Upper lobe of left lung (tissue), 6 donors: Measurements from ENCODE around the gene IFIT1B. TPM values are rescaled to one million over a fixed set of nuclear protein-coding genes. Genes with fewer than 3 reads are reported as not detected.
A peak's percentile ranks its signal among the peaks of the same experiment; 100 is the strongest.
"Not testable (repeated sequence)": the region's sequence is repeated elsewhere in the genome, so short reads cannot be mapped to it uniquely, and the experiment has no call there.

ENCODE experiments used
- ATAC-seq, 2 donors: fragments of 200-7000 bp; cut with Tn5 transposase; one replicate each; pipeline ENCODE4 v1.9.1; 2022; ENCODE audit warnings: mild to moderate bottlenecking in 2 of 2, moderate library complexity in 2 of 2; ENCODE audit not compliant: low FRiP score in 2 of 2
- DNase-seq, 2 donors: peaks; one replicate each; pipeline ENCODE4 v3.0.0-alpha.2; 2019 to 2020
- H3K27ac ChIP-seq, 4 donors: fragments of 200-600 bp; sonication (generic); one replicate each; pipeline ENCODE4 v1.5.1; 2016 to 2019
- H3K27me3 ChIP-seq, 4 donors: fragments of 200-600 bp; sonication (generic); one replicate each; pipeline ENCODE4 v1.5.1; 2017 to 2019
- H3K36me3 ChIP-seq, 4 donors: fragments of 200-600 bp; sonication (generic); one replicate each; pipeline ENCODE4 v1.5.1; 2016 to 2019
- H3K4me1 ChIP-seq, 4 donors: fragments of 200-600 bp; sonication (generic); one replicate each; pipeline ENCODE4 v1.5.1; 2018 to 2019
- H3K4me3 ChIP-seq, 4 donors: fragments of 200-600 bp; sonication (generic); one replicate each; pipeline ENCODE4 v1.5.1; 2017 to 2019; ENCODE audit warnings: mild to moderate bottlenecking in 2 of 4, moderate library complexity in 1 of 4
- H3K9me3 ChIP-seq, 4 donors: fragments of 200-600 bp; sonication (generic); one replicate each; pipeline ENCODE4 v1.5.1; 2018 to 2019
- CTCF ChIP-seq, 6 experiments: fragments of 450-650 bp in 4 of 6; fragments of 200-600 bp in 2 of 6; sonication (generic) in 2 of 6; IDR thresholded peaks; one replicate each; pipeline ENCODE4 v1.5.1; 2016 to 2019; ENCODE audit warnings: antibody characterized with exemption in 6 of 6
- EP300 ChIP-seq, 4 donors: sonication (generic); formaldehyde crosslinking; IDR thresholded peaks; one replicate each; pipeline ENCODE4 v1.5.1; 2017; ENCODE audit warnings: antibody characterized with exemption in 4 of 4, control low read depth in 2 of 4
- POLR2A ChIP-seq, 4 donors: fragments of 450-650 bp; IDR thresholded peaks; one replicate each; pipeline ENCODE4 v1.5.1; 2016 to 2017; ENCODE audit warnings: antibody characterized with exemption in 4 of 4, mild to moderate bottlenecking in 2 of 4
- POLR2AphosphoS5 ChIP-seq, 2 donors: sonication (generic); formaldehyde crosslinking; IDR thresholded peaks; one replicate each; pipeline ENCODE4 v1.5.1; 2017; ENCODE audit warnings: antibody characterized with exemption in 2 of 2
- WGBS, 2 donors: methylation state at CpG; one replicate each; pipeline ENCODE4 v1.1.5; 2017 to 2018; 5-methylcytosine and 5-hydroxymethylcytosine counted together
- total RNA-seq, 6 donors: library from RNA; depleted of rRNA in 4 of 6; stranded (reverse); fragments of >200 nt in 4 of 6; gene quantifications; one replicate each; pipeline versions ENCODE4 v1.1.0 to v1.2.1, GENCODE V29; 2016 to 2021
- donor health status: DM: no; HTN: no; CAD: no; lungs with moderate emphysema.
- donor health status: DM: no; HTN: yes; CAD: no; lungs with severe emphysema.

Gene IFIT1B
- total RNA-seq, 6 donors from 2014 or later = 0.20 to 0.59 TPM; not detected in 4

GRCh38 chr10:89389254-89389653 is 11.4 kb downstream of the IFIT1B start:
- TF ChIP-seq POLR2AphosphoS5 (IDR thresholded peaks at IDR 0.05) (no peak), CTCF (IDR thresholded peaks at IDR 0.05) (peak in 3 of 6 experiments; percentile 17 to 39 (median 20)), EP300 (IDR thresholded peaks at IDR 0.05) (no peak), POLR2A (IDR thresholded peaks at IDR 0.05) (no peak)
- peaks cover 21 to 31% (median 24%) of the 10 kb centered on the region in 4 donors for H3K4me1 ChIP-seq
- no peak for DNase-seq
- H3K9me3 ChIP-seq = no peaks in the 10 kb centered on the region
- no peaks in the 10 kb centered on the region for H3K27me3 ChIP-seq
- no peak overlapping the region for H3K4me3 ChIP-seq
- no peak overlapping the region for H3K27ac ChIP-seq
- ATAC-seq = no peak
- no peaks in the 10 kb centered on the region for H3K36me3 ChIP-seq
- 90% methylated on average over 1 of the region's 1 CpG for WGBS, 2 donors

- Histone ChIP-seq H3K36me3 (no peaks in the 10 kb centered on the region), H3K9me3 (no peaks in the 10 kb centered on the region), H3K4me1 (peaks cover 21 to 41% (median 27%) of the 10 kb centered on the region in 4 donors), H3K27ac (peak overlapping the region in 1 of 4 donors; percentile 23), H3K4me3 (no peak overlapping the region), H3K27me3 (no peaks in the 10 kb centered on the region)
- ATAC-seq (no peak), DNase-seq (no peak)
- TF ChIP-seq POLR2A (IDR thresholded peaks at IDR 0.05) (no peak), POLR2AphosphoS5 (IDR thresholded peaks at IDR 0.05) (no peak), EP300 (IDR thresholded peaks at IDR 0.05) (no peak)
- WGBS, 2 donors = 73 to 80% methylated on average over 5 of the region's 5 CpGs
Measured at GRCh38 chr10:89390476-89391225, 12.8 kb downstream of the IFIT1B start.

GRCh38 chr10:89391226-89391576 is 13.3 kb downstream of the IFIT1B start:
- not testable (repeated sequence) for DNase-seq

GRCh38 chr10:89391907-89392756 is 14.3 kb downstream of the IFIT1B start, which contains the start of gene IFIT1:
IFIT1 (plus strand) TSS chr10:89392623; CDS start chr10:89392713, 90 bp downstream.
- H3K27ac ChIP-seq = peak within 1 kb of the TSS; percentile 74 to 87 (median 84)
- TF ChIP-seq POLR2A (IDR thresholded peaks at IDR 0.05) (peak in 1 of 4 donors; percentile 59), POLR2AphosphoS5 (IDR thresholded peaks at IDR 0.05) (peak in 1 of 2 donors; percentile 24), CTCF (IDR thresholded peaks at IDR 0.05) (no peak)
- DNase-seq (peak in 1 of 2 donors; percentile 60), ATAC-seq (peak; percentile 94 to 95)
- H3K4me1 ChIP-seq = peaks cover 21 to 38% (median 27%) of the 10 kb centered on the region in 4 donors
- no peaks in the 10 kb centered on the region for H3K9me3 ChIP-seq
- peak within 1 kb of the TSS; percentile 44 to 61 (median 54) for H3K4me3 ChIP-seq
- H3K27me3 ChIP-seq = no peaks in the 10 kb centered on the region
- no peaks in the 10 kb centered on the region for H3K36me3 ChIP-seq
- WGBS, 2 donors = 1 to 2% methylated on average over 8 of the region's 8 CpGs

More at GRCh38 chr10:89391226-89391576, 13.3 kb downstream of the IFIT1B start:
- not testable (repeated sequence) for H3K36me3 ChIP-seq, H3K27me3 ChIP-seq, ATAC-seq, H3K4me3 ChIP-seq, H3K9me3 ChIP-seq
- H3K4me1 ChIP-seq = peaks cover 21 to 41% (median 27%) of the 10 kb centered on the region in 4 donors
- 93 to 96% methylated on average over 4 of the region's 4 CpGs for WGBS, 2 donors
- peak overlapping the region in 3 of 4 donors; percentile 74 to 87 (median 86) for H3K27ac ChIP-seq

GRCh38 chr10:89392974-89393373 is 15.1 kb downstream of the IFIT1B start:
- peaks cover 21 to 40% (median 29%) of the 10 kb centered on the region in 4 donors for H3K4me1 ChIP-seq
- H3K4me3 ChIP-seq = peak overlapping the region; percentile 44 to 61 (median 54)
- TF ChIP-seq POLR2A (IDR thresholded peaks at IDR 0.05) = no peak
- H3K36me3 ChIP-seq = no peaks in the 10 kb centered on the region
- peak in 1 of 2 donors; percentile 55 for DNase-seq
- WGBS, 2 donors = 4 to 5% methylated on average over 2 of the region's 2 CpGs
- H3K27me3 ChIP-seq = no peaks in the 10 kb centered on the region
- peak overlapping the region; percentile 74 to 87 (median 84) for H3K27ac ChIP-seq
- ATAC-seq = peak; percentile 69 to 86
- H3K9me3 ChIP-seq = no peaks in the 10 kb centered on the region

GRCh38 chr10:89393898-89394297 is 16.0 kb downstream of the IFIT1B start:
- no peak for ATAC-seq
- Histone ChIP-seq H3K36me3 (no peaks in the 10 kb centered on the region), H3K9me3 (no peaks in the 10 kb centered on the region), H3K27me3 (no peaks in the 10 kb centered on the region), H3K4me1 (peaks cover 21 to 41% (median 31%) of the 10 kb centered on the region in 4 donors), H3K4me3 (peak overlapping the region in 3 of 4 donors; percentile 44 to 61 (median 59)), H3K27ac (peak overlapping the region; percentile 74 to 87 (median 84))
- TF ChIP-seq POLR2A (IDR thresholded peaks at IDR 0.05) (no peak), EP300 (IDR thresholded peaks at IDR 0.05) (no peak), POLR2AphosphoS5 (IDR thresholded peaks at IDR 0.05) (no peak), CTCF (IDR thresholded peaks at IDR 0.05) (no peak)
- DNase-seq = no peak
- WGBS, 2 donors = 19 to 26% methylated on average over 3 of the region's 3 CpGs
